Measurements from ENCODE around the gene IGFBPL1.
"Not testable (repeated sequence)": the region's sequence is repeated elsewhere in the genome, so short reads cannot be mapped to it uniquely, and the experiment has no call there.

The IGFBPL1 gene

GRCh38 chr9:38399191-38399590 is 25.1 kb downstream of the IGFBPL1 start:
- DNase-seq (ENCODE audit: low read depth, low spot score): not testable (repeated sequence)

- DNase-seq (ENCODE audit: low read depth, low spot score): no peak
These were observed 27.9 kb downstream of the IGFBPL1 start for GRCh38 chr9:38396371-38396671.

DNA sequence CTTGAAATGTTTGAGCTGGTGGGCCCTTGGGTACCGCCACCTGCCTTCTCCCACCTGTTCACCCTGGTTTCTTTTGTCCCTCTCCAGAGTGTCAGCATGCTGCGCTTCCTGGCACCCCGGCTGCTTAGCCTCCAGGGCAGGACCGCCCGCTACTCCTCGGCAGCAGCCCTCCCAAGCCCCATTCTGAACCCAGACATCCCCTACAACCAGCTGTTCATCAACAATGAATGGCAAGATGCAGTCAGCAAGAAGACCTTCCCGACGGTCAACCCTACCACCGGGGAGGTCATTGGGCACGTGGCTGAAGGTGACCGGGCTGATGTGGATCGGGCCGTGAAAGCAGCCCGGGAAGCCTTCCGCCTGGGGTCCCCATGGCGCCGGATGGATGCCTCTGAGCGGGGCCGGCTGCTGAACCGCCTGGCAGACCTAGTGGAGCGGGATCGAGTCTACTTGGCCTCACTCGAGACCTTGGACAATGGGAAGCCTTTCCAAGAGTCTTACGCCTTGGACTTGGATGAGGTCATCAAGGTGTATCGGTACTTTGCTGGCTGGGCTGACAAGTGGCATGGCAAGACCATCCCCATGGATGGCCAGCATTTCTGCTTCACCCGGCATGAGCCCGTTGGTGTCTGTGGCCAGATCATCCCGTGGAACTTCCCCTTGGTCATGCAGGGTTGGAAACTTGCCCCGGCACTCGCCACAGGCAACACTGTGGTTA is 28.4 kb downstream of the IGFBPL1 start:
- DNase-seq (ENCODE audit: low read depth, low spot score): no peak

DNA sequence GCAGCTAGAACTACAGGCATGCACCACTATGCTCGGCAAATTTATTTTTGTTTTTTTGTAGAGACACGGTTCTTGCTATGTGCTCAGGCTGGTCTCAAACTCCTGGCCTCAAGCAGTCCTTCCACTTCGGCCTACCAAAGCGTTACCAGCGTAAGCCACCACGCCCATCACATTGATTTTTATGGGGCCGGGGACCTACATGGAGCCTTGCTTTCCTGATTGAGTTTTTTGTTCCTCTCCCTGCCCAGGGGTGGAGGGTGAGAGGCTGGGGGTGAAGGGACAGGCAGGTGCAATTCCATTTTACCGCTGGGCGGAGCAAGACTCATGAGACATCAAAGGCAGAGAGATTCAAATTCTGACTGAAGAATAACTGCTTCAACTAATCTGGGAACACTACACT is 29.8 kb downstream of the IGFBPL1 start:
- DNase-seq (ENCODE audit: low read depth, low spot score): no peak

DNA sequence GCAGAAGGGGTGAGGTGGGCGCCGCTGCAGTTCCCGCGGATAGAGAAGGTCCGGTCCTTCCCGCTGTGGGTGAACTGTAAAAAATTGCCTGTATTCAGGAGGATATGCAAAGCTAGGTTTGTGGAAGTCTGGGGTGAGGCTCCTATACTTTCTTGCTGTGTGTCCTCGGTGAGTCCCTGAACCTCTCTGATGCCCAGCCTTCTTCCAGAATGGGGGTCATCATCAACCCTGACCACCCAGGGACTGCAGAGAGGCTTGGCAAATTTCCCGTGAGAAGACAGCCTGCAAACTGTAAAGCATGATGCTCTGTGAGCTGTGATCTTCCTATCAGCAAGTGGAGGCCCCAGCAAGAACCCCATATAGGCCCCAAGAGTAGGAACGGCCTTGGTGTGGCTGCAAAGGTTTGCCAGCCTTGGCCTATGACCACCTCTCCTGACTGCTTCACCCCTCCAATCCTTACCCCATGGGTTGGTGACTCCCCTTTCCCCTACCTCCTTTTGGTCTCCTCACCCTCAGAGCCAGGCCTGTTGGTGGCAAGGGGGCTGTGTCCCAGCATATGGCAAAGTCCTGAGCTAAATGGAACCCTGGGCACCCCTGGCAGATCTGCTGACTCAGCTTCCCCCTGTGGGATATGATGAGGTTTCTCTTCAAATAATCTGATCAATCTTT is 31.0 kb downstream of the IGFBPL1 start:
- no peak for DNase-seq (ENCODE audit: low read depth, low spot score)

DNA sequence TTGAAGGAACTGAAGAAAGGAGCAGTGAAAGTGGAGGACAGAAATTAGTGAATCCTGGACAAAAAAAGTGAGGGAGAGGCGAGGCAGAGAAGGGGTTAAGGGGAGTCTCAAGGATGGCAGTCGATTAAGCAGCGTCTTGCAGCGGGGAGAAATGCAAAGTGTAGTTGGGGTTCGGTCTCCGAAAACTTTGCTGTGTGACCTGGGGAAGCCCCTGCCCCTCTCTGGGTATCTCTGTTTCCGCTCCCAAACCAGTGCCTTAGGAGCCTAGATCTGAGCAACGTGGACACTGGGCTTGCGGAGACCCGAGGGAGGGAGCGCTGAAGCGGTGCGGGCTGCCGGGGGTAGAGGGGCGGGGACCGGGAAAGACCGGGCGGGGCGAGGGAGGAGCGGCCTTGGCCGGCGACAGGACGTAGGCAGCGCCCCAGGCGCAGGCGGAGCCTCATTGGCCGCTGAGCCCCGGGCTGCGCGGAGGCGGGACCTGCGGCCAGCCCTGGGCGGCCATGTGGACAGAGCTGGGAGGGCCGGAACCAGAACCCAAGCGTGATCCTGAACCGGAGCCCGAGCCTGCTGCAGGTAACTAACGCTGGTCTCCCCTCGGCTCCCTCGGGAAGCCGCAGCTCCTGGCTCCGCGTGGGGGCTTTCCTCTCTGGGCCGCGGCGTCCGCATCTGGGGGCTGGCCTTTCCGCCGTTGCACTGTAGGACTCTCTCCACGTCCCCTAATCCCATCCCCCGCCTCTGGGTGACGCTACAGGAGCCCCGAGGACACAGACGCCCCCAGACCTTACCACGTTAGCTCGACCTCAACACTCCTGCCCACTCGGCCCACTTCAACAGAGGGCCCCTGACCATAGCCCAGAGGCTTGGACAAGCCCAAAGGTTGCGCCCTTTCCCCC is 31.8 kb downstream of the IGFBPL1 start, which contains the start of gene ALDH1B1:
Gene ALDH1B1 (plus strand): TSS at position 468 of the 893 bp plus-strand sequence. CDS start 3,047 bp downstream, outside the sequence.
- DNase-seq (ENCODE audit: low read depth, low spot score): peak; percentile 30

- DNase-seq (ENCODE audit: low read depth, low spot score): no peak
These were observed 32.8 kb downstream of the IGFBPL1 start for GRCh38 chr9:38391278-38392118.

- DNase-seq (ENCODE audit: low read depth, low spot score): no peak
These were observed 33.4 kb downstream of the IGFBPL1 start for GRCh38 chr9:38390851-38391250.

DNA sequence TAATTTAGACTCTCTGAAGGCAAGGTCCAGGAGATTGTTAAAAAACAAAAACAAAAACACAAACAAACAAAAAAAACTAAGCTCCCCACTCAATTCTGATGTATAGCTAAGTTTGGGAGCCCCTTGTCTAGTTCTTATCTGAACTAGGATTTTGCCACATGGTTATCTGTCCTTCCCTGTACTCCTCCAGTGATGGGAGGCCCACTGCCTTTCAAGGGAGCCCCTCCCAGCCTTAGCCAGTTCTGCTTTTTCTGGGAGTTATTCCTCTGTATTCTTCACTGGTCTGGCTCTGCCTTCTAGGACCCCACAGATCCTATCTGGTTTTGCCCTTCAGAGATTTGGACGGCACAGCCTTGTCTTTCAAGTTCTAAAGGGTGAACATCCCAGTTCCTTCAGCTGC is 33.8 kb downstream of the IGFBPL1 start:
- no peak for DNase-seq (ENCODE audit: low read depth, low spot score)

GRCh38 chr9:38389313-38389712 is 34.9 kb downstream of the IGFBPL1 start:
- no peak for DNase-seq (ENCODE audit: low read depth, low spot score)

DNA sequence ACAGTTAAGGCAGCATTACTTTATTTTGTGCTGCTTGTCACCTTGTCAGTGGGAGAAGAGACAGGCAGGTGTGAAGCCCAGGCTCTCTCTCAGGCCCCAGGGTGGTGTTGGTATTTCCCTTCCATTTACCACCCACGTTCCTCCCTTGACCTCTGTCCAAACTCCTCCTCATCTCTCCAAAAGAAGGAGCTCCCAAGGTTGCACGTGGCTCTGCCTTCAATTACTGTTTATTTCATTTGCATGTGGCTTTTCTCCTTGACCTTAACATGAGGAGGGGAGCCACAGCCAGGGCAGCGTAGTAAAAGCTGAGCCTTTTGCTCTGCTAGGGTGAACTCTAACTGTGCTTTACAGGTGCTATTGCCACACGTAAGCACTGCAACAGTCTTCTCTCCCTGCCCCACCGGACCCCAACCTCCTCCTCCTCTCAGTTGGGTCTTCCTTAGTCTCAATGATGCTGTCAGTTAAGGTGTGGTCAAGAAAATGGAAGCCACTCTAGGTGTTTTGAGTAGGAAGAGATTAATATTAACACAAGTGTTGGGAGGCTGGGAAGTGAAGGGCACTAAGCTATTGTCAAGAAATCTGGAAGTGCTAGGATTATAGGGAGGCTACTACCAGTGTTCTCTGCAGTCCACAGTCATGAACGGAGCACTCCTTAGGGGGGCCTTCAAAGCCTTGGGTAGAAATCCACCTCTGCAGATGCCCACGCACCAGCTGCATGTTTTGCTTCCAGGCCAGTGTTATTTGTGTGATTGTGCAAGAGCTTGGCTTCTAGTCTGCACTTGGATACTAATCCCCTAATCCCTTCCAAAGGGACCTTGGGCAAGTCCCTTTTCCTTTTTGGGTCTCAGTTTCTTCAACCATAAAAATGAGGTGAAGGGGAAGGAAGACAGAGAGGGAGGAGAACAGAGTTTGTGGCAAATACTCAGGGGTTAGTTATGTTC is 35.7 kb downstream of the IGFBPL1 start:
- DNase-seq (ENCODE audit: low read depth, low spot score): no peak

DNA sequence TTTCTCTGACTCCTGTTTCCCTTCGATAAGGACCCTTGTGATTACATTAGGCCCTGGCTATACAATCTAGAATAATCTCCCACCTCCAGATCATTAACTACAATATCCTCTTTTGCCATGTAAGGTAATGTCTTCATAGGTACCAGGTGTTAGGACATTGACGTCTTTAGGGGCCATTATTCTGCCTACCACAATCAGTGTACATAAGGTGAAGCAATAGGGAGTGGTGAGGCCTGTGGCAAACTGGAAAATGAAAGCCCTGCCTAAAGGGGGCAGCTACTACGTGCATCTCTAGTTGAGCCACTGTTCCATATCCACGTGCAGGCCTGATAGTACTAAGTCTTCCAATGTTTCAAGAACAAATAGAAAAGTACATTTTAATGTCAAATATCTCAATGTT is 36.5 kb downstream of the IGFBPL1 start:
- DNase-seq (ENCODE audit: low read depth, low spot score): no peak

- DNase-seq (ENCODE audit: low read depth, low spot score): no peak
These were observed 37.2 kb downstream of the IGFBPL1 start for GRCh38 chr9:38387066-38387465.

DNA sequence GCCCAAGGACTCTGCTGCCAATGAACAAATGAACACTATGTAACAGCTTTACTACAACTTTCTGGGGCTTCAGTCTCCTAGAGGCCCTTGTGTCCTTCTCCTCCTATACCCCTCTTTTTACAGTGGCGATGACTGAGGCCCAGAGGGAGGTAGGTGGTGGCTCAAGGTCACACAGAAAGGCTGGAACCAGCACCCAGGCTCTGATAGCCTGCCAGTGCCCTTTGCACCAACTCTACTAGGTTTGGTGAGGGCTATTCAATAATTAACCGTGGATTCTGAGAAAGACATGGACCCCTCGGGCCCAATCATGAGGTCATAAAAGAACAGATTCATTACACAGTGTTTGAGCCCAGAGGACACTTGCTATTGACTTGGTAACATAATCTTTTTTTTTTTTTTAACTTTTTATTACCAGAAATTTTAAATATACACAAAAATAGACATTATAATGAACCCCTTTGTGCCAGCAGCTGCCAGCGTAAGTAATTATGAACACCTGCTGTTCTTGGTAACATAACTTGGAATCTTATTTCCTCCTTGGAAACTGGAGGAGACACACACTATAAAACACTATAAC is 37.8 kb downstream of the IGFBPL1 start:
- no peak for DNase-seq (ENCODE audit: low read depth, low spot score)

DNA sequence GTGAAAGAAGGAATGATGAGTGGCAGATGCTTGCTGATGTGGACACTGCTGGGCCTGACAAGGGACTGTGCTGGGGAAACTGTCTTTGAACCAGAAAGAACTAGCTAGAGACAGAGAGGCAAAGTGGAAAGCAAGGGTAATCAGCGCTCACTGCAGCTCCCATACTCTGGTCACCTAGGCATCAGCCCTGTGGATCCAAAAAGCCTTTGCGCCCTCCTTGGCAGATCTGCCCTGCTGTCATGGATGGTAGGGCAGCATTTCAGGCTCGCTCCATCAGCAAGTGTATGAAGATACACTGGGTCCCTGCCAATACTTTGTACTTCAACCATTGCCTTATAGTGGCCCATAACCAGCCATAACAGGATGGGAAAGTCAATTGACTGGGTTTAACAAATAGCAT is 38.4 kb downstream of the IGFBPL1 start:
- DNase-seq (ENCODE audit: low read depth, low spot score): no peak

- DNase-seq (ENCODE audit: low read depth, low spot score): no peak
These were observed 39.0 kb downstream of the IGFBPL1 start for GRCh38 chr9:38384990-38385848.

- no peak for DNase-seq (ENCODE audit: low read depth, low spot score)
These were observed 42.1 kb downstream of the IGFBPL1 start for GRCh38 chr9:38382141-38382540.

GRCh38 chr9:38380872-38381534 is 43.3 kb downstream of the IGFBPL1 start:
- no peak for DNase-seq (ENCODE audit: low read depth, low spot score)
